CD4-positive, alpha-beta T cell (primary cell): ENCODE data around the gene PRKN. TPM values are rescaled to one million over a fixed set of nuclear protein-coding genes. Genes with fewer than 3 reads are reported as not detected.

Experiments
- ATAC-seq: fragments of 200-7000 bp; cut with Tn5 transposase; one replicate; pipeline ENCODE4 v1.10.0; 2022; ENCODE audit warnings: mild to moderate bottlenecking; ENCODE audit not compliant: poor library complexity
- CTCF ChIA-PET: fragments of 350-600 bp; sonication (Branson Sonifier 250); formaldehyde crosslinking; loops from one replicate; lab custom pipeline; 2021; ENCODE audit warnings: antibody characterized with exemption, inconsistent platforms; lab: Charles Lee
- POLR2A ChIA-PET: fragments of 350-600 bp; sonication (Branson Sonifier 250); formaldehyde crosslinking; loops from one replicate; lab custom pipeline; 2021; ENCODE audit warnings: antibody characterized with exemption, inconsistent platforms; lab: Charles Lee
- DNase-seq, 14 experiments: peaks; one replicate each; pipeline ENCODE4 v3.0.0-alpha.2; 2013 to 2020; ENCODE audit warnings: mixed read lengths in 2 of 14
- H3K27ac ChIP-seq, 2 donors: one replicate each; pipeline versions ENCODE4 v1.5.1 to v1.7.0; 2013; ENCODE audit warnings: low read length in 2 of 2, low read depth in 1 of 2, mild to moderate bottlenecking in 1 of 2
- H3K27me3 ChIP-seq, 2 experiments: 1 replicate in 1 of 2; 2 replicates in 1 of 2; pipeline versions ENCODE4 v1.6.1 to v1.7.0; 2013; ENCODE audit warnings: low read length in 2 of 2, control low read depth in 1 of 2, mild to moderate bottlenecking in 1 of 2, moderate library complexity in 1 of 2; ENCODE audit not compliant: insufficient read depth in 2 of 2, control insufficient read depth in 1 of 2
- H3K36me3 ChIP-seq: one replicate; pipeline ENCODE4 v1.6.1; 2013; ENCODE audit warnings: low read length, control low read depth; ENCODE audit not compliant: insufficient read depth
- H3K4me1 ChIP-seq: one replicate; pipeline ENCODE4 v1.6.1; 2013; ENCODE audit warnings: low read length, control low read depth; ENCODE audit not compliant: insufficient read depth
- H3K4me3 ChIP-seq: one replicate; pipeline ENCODE4 v1.5.1; 2013; ENCODE audit warnings: mild to moderate bottlenecking, low read length, moderate library complexity
- H3K9me3 ChIP-seq, 2 experiments: 1 replicate in 1 of 2; 2 replicates in 1 of 2; pipeline versions ENCODE4 v1.6.1 to v1.7.0; 2013; ENCODE audit warnings: low read length in 2 of 2, mild to moderate bottlenecking in 2 of 2, control low read depth in 1 of 2, moderate library complexity in 1 of 2; ENCODE audit not compliant: control insufficient read depth in 1 of 2, insufficient read depth in 1 of 2
- H3K27ac Mint-ChIP-seq: one replicate; pipeline ENCODE4 v1.8.0; 2020; ENCODE audit warnings: mixed read lengths
- H3K27me3 Mint-ChIP-seq: one replicate; pipeline ENCODE4 v1.8.0; 2021; ENCODE audit warnings: mixed read lengths
- H3K36me3 Mint-ChIP-seq: one replicate; pipeline ENCODE4 v1.8.0; 2021; ENCODE audit warnings: low read depth, mixed read lengths
- H3K4me1 Mint-ChIP-seq: one replicate; pipeline ENCODE4 v1.8.0; 2021; ENCODE audit warnings: low read depth, mixed read lengths
- H3K4me3 Mint-ChIP-seq: one replicate; pipeline ENCODE4 v1.8.0; 2020; ENCODE audit warnings: mild to moderate bottlenecking, mixed read lengths
- H3K9me3 Mint-ChIP-seq: one replicate; pipeline ENCODE4 v1.8.0; 2020; ENCODE audit warnings: mixed read lengths
- CTCF ChIP-seq: fragments of 200-600 bp; IDR thresholded peaks from one replicate; pipeline ENCODE4 v1.8.0; 2022; ENCODE audit warnings: antibody characterized with exemption, mild to moderate bottlenecking
- intact Hi-C, 2 experiments: fragments of 100-400 bp; cut with DNase I in 1 of 2; cut with micrococcal nuclease in 1 of 2; formaldehyde crosslinking; loops; one replicate each; pipeline versions ENCODE4 v1.15.1 to v1.9.0; 2023 to 2025; cut with DNase I, micrococcal nuclease
- total RNA-seq, 174 experiments: library from RNA in 2 of 174; stranded (reverse) in 2 of 174; gene quantifications; one replicate each; pipeline ENCODE4 v1.2.3 and lab custom pipeline; 2021 to 2026

PRKN gene
- total RNA-seq, 2 experiments from 2014 or later: 5.2 to 5.4 TPM

- CTCF ChIA-PET: no interaction called here
- POLR2A ChIA-PET: no interaction called here
- intact Hi-C loops: no loop called here
- H3K27ac Mint-ChIP-seq: no peak overlapping the region
- no peaks in the 10 kb centered on the region for H3K4me1 Mint-ChIP-seq
- no peak overlapping the region for H3K4me3 ChIP-seq
- peaks cover 5% of the 10 kb centered on the region for H3K4me1 ChIP-seq
- no peak for TF ChIP-seq CTCF
- H3K27me3 ChIP-seq: no peaks in the 10 kb centered on the region
- H3K36me3 ChIP-seq: no peaks in the 10 kb centered on the region
- H3K4me3 Mint-ChIP-seq: no peak overlapping the region
- no peak for ATAC-seq
- no peak overlapping the region for H3K27ac ChIP-seq
- H3K36me3 Mint-ChIP-seq: no peaks in the 10 kb centered on the region
- H3K9me3 Mint-ChIP-seq: no peaks in the 10 kb centered on the region
- no peak for DNase-seq
- no peaks in the 10 kb centered on the region for H3K9me3 ChIP-seq
- H3K27me3 Mint-ChIP-seq: no peaks in the 10 kb centered on the region
Observed at GRCh38 chr6:161378115-161378514, 1349.5 kb downstream of the PRKN start.

GRCh38 chr6:161377116-161377515 lies 1350.5 kb downstream of the PRKN start:
- DNase-seq: no peak
- Histone ChIP-seq H3K27ac (no peak overlapping the region), H3K4me3 (no peak overlapping the region), H3K36me3 (no peaks in the 10 kb centered on the region), H3K9me3 (no peaks in the 10 kb centered on the region), H3K27me3 (no peaks in the 10 kb centered on the region), H3K4me1 (peaks cover 5% of the 10 kb centered on the region)
- H3K9me3 Mint-ChIP-seq: no peaks in the 10 kb centered on the region
- no peak for ATAC-seq
- H3K27me3 Mint-ChIP-seq: no peaks in the 10 kb centered on the region
- no peaks in the 10 kb centered on the region for H3K4me1 Mint-ChIP-seq
- CTCF ChIA-PET: no interaction called here
- POLR2A ChIA-PET: no interaction called here
- no peak overlapping the region for H3K4me3 Mint-ChIP-seq
- intact Hi-C loops: no loop called here
- H3K36me3 Mint-ChIP-seq: no peaks in the 10 kb centered on the region
- no peak overlapping the region for H3K27ac Mint-ChIP-seq
- no peak for TF ChIP-seq CTCF

GRCh38 chr6:161376367-161376766 lies 1351.2 kb downstream of the PRKN start:
- H3K9me3 ChIP-seq: no peaks in the 10 kb centered on the region
- H3K4me1 ChIP-seq: peaks cover 5% of the 10 kb centered on the region
- H3K4me3 ChIP-seq: no peak overlapping the region
- no peak for TF ChIP-seq CTCF
- ATAC-seq (no peak), DNase-seq (no peak)
- ChIA-PET POLR2A (no interaction called here), CTCF (no interaction called here)
- no peak overlapping the region for H3K27ac Mint-ChIP-seq
- H3K9me3 Mint-ChIP-seq: no peaks in the 10 kb centered on the region
- intact Hi-C loops: no loop called here
- H3K36me3 ChIP-seq: no peaks in the 10 kb centered on the region
- H3K27ac ChIP-seq: no peak overlapping the region
- no peak overlapping the region for H3K4me3 Mint-ChIP-seq
- no peaks in the 10 kb centered on the region for H3K4me1 Mint-ChIP-seq
- no peaks in the 10 kb centered on the region for H3K27me3 ChIP-seq
- H3K27me3 Mint-ChIP-seq: no peaks in the 10 kb centered on the region
- no peaks in the 10 kb centered on the region for H3K36me3 Mint-ChIP-seq
